Upper lobe of left lung (tissue), 6 donors: ENCODE results near the gene MCM6. TPM values are rescaled to one million over a fixed set of nuclear protein-coding genes. Genes with fewer than 3 reads are reported as not detected.
"Not testable (repeated sequence)": the region's sequence is repeated elsewhere in the genome, so short reads cannot be mapped to it uniquely, and the experiment has no call there.

ENCODE experiments used
- ATAC-seq, 2 donors: fragments of 200-7000 bp; cut with Tn5 transposase; one replicate each; pipeline ENCODE4 v1.9.1; 2022; ENCODE audit warnings: mild to moderate bottlenecking in 2 of 2, moderate library complexity in 2 of 2; ENCODE audit not compliant: low FRiP score in 2 of 2
- DNase-seq, 2 donors: peaks; one replicate each; pipeline ENCODE4 v3.0.0-alpha.2; 2019 to 2020
- H3K27ac ChIP-seq, 4 donors: fragments of 200-600 bp; sonication (generic); one replicate each; pipeline ENCODE4 v1.5.1; 2016 to 2019
- H3K27me3 ChIP-seq, 4 donors: fragments of 200-600 bp; sonication (generic); one replicate each; pipeline ENCODE4 v1.5.1; 2017 to 2019
- H3K36me3 ChIP-seq, 4 donors: fragments of 200-600 bp; sonication (generic); one replicate each; pipeline ENCODE4 v1.5.1; 2016 to 2019
- H3K4me1 ChIP-seq, 4 donors: fragments of 200-600 bp; sonication (generic); one replicate each; pipeline ENCODE4 v1.5.1; 2018 to 2019
- H3K4me3 ChIP-seq, 4 donors: fragments of 200-600 bp; sonication (generic); one replicate each; pipeline ENCODE4 v1.5.1; 2017 to 2019; ENCODE audit warnings: mild to moderate bottlenecking in 2 of 4, moderate library complexity in 1 of 4
- H3K9me3 ChIP-seq, 4 donors: fragments of 200-600 bp; sonication (generic); one replicate each; pipeline ENCODE4 v1.5.1; 2018 to 2019
- CTCF ChIP-seq, 6 experiments: fragments of 450-650 bp in 4 of 6; fragments of 200-600 bp in 2 of 6; sonication (generic) in 2 of 6; IDR thresholded peaks; one replicate each; pipeline ENCODE4 v1.5.1; 2016 to 2019; ENCODE audit warnings: antibody characterized with exemption in 6 of 6
- EP300 ChIP-seq, 4 donors: sonication (generic); formaldehyde crosslinking; IDR thresholded peaks; one replicate each; pipeline ENCODE4 v1.5.1; 2017; ENCODE audit warnings: antibody characterized with exemption in 4 of 4, control low read depth in 2 of 4
- POLR2A ChIP-seq, 4 donors: fragments of 450-650 bp; IDR thresholded peaks; one replicate each; pipeline ENCODE4 v1.5.1; 2016 to 2017; ENCODE audit warnings: antibody characterized with exemption in 4 of 4, mild to moderate bottlenecking in 2 of 4
- POLR2AphosphoS5 ChIP-seq, 2 donors: sonication (generic); formaldehyde crosslinking; IDR thresholded peaks; one replicate each; pipeline ENCODE4 v1.5.1; 2017; ENCODE audit warnings: antibody characterized with exemption in 2 of 2
- WGBS, 2 donors: methylation state at CpG; one replicate each; pipeline ENCODE4 v1.1.5; 2017 to 2018; 5-methylcytosine and 5-hydroxymethylcytosine counted together
- total RNA-seq, 6 donors: library from RNA; depleted of rRNA in 4 of 6; stranded (reverse); fragments of >200 nt in 4 of 6; gene quantifications; one replicate each; pipeline versions ENCODE4 v1.1.0 to v1.2.1, GENCODE V29; 2016 to 2021
- donor health status: DM: no; HTN: no; CAD: no; lungs with moderate emphysema.
- donor health status: DM: no; HTN: yes; CAD: no; lungs with severe emphysema.

The MCM6 gene
- total RNA-seq, 6 donors from 2014 or later, result 4.2 to 10.5 (median 7.6) TPM

- no peaks in the 10 kb centered on the region for H3K36me3 ChIP-seq
- DNase-seq (peak; percentile 37 to 84), ATAC-seq (peak; percentile 84 to 93)
Measured at GRCh38 chr2:135797497-135798274, 78.6 kb downstream of the MCM6 start.

GRCh38 chr2:135796606-135797005, 79.6 kb downstream of the MCM6 start:
- TF ChIP-seq POLR2AphosphoS5 (IDR thresholded peaks at IDR 0.05) (no peak), CTCF (IDR thresholded peaks at IDR 0.05) (no peak), EP300 (IDR thresholded peaks at IDR 0.05) (no peak), POLR2A (IDR thresholded peaks at IDR 0.05) (no peak)
- no peaks in the 10 kb centered on the region for H3K36me3 ChIP-seq
- peaks cover 0 to 8% (median 3%) of the 10 kb centered on the region in 4 donors for H3K4me1 ChIP-seq
- H3K27ac ChIP-seq, result no peak overlapping the region
- peak in 1 of 2 donors; percentile 15 for DNase-seq
- 94 to 97% methylated on average over 8 of the region's 8 CpGs for WGBS, 2 donors
- no peak overlapping the region for H3K4me3 ChIP-seq
- peaks cover 0 to 6% (median 0%) of the 10 kb centered on the region in 4 donors for H3K9me3 ChIP-seq
- no peaks in the 10 kb centered on the region for H3K27me3 ChIP-seq
- ATAC-seq, result no peak

More at GRCh38 chr2:135797497-135798274, 78.6 kb downstream of the MCM6 start:
- H3K27ac ChIP-seq, result no peak overlapping the region
- H3K4me3 ChIP-seq, result no peak overlapping the region
- WGBS, 2 donors, result 36 to 45% methylated on average over 17 to 22 of the region's 22 CpGs
- peaks cover 0 to 6% (median 2%) of the 10 kb centered on the region in 4 donors for H3K9me3 ChIP-seq
- peak; percentile 81 to 87 (median 86) for TF ChIP-seq CTCF (IDR thresholded peaks at IDR 0.05)
- no peak for TF ChIP-seq POLR2AphosphoS5 (IDR thresholded peaks at IDR 0.05)
- H3K27me3 ChIP-seq, result no peaks in the 10 kb centered on the region
- H3K4me1 ChIP-seq, result peaks cover 0 to 8% (median 3%) of the 10 kb centered on the region in 4 donors

GRCh38 chr2:135795641-135796040, 80.6 kb downstream of the MCM6 start:
- H3K27ac ChIP-seq, H3K9me3 ChIP-seq, H3K4me3 ChIP-seq, H3K27me3 ChIP-seq, H3K36me3 ChIP-seq, DNase-seq, ATAC-seq, H3K4me1 ChIP-seq: not testable (repeated sequence)
- 68 to 74% methylated on average over 4 of the region's 4 CpGs for WGBS, 2 donors

GRCh38 chr2:135792401-135793150, 83.7 kb downstream of the MCM6 start:
- TF ChIP-seq POLR2A (IDR thresholded peaks at IDR 0.05) (no peak), EP300 (IDR thresholded peaks at IDR 0.05) (no peak), CTCF (IDR thresholded peaks at IDR 0.05) (no peak), POLR2AphosphoS5 (IDR thresholded peaks at IDR 0.05) (no peak)
- no peak for ATAC-seq
- no peaks in the 10 kb centered on the region for H3K9me3 ChIP-seq
- 65 to 79% methylated on average over 6 to 7 of the region's 7 CpGs for WGBS, 2 donors
- no peaks in the 10 kb centered on the region for H3K27me3 ChIP-seq
- no peak overlapping the region for H3K4me3 ChIP-seq
- no peak overlapping the region for H3K27ac ChIP-seq
- peaks cover 0 to 3% (median 0%) of the 10 kb centered on the region in 4 donors for H3K36me3 ChIP-seq
- no peak for DNase-seq
- peaks cover 0 to 5% (median 2%) of the 10 kb centered on the region in 4 donors for H3K4me1 ChIP-seq

GRCh38 chr2:135791418-135792190, 84.6 kb downstream of the MCM6 start:
- WGBS, 2 donors, result 88 to 92% methylated on average over 2 of the region's 2 CpGs
- H3K36me3 ChIP-seq, result peaks cover 0 to 3% (median 0%) of the 10 kb centered on the region in 4 donors
- no peak for DNase-seq

More at GRCh38 chr2:135791418-135792190, 84.6 kb downstream of the MCM6 start:
- Histone ChIP-seq H3K4me3 (no peak overlapping the region), H3K27me3 (no peaks in the 10 kb centered on the region), H3K9me3 (no peaks in the 10 kb centered on the region), H3K4me1 (no peaks in the 10 kb centered on the region), H3K27ac (no peak overlapping the region)
- TF ChIP-seq CTCF (IDR thresholded peaks at IDR 0.05), result no peak
- no peak for TF ChIP-seq POLR2AphosphoS5 (IDR thresholded peaks at IDR 0.05)
- no peak for TF ChIP-seq POLR2A (IDR thresholded peaks at IDR 0.05)
- no peak for TF ChIP-seq EP300 (IDR thresholded peaks at IDR 0.05)
- ATAC-seq, result no peak
